NCI-H2196 treated with DMSO at 0.1 percent for 48 hours (cell line): ENCODE data around the gene DPEP3.

Experiments
- DNase-seq: peaks from one replicate; lab custom pipeline; 2025; ENCODE audit not compliant: unreplicated experiment; lab: John Stamatoyannopoulos, UW

DPEP3 gene

DNA sequence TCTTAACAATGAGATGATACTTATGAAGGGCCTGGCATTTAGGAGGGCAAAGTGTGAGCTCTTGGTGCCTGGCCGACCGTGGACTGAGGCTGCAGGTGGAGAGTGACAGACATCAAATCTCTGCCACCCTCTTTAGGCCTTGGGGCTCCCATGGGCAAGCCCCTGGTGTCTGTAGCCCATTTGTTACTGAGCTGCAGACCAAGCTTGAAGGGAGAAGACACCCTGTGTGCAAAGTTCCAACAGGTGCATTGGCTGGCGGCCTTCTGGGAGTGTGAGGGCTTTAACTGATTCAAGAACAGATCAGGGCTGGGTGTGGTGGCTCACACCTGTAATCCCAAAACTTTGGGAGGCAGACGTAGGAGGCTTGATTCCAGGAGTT, 47.8 kb downstream of the DPEP3 start:
- DNase-seq = no peak

DNA sequence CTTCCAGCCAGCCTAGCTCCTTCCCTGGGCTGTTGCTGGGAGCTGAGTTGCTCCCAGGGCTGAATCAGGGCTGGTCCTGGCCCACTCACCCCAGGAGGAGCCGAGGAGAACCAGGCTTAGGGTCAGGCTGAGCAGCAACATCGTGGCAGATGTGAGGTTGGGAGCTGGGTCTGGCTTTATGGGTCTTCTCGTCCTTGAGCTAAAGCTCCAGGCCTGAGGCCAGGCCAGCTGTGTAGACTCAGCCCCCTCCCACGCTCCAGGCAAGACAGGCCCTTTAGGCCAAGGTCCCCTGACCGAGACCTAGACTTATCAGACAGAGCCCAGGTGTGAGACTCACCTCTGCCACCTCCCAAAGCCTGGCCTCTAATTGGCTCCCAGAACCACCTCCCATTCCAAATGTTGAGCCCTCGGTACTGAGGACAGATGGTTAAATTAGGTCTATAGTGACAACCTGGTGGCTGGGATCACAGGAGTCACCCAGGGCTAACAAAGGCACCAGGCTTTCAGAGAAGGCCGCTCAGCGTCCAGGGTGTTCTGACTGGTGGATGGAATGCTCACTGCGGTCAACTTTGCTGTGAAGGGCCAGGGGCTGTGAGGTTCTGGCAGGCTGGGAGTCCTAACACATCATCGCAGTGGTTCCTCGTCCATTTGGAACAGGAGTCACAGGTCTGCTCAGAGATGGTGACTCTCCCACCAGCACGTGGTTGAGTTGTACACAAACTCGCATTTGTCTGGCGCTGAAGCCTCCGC, 48.4 kb downstream of the DPEP3 start, which contains the start of gene CTRL:
CTRL (minus strand) TSS at position 151 of the 750 bp plus-strand sequence; CDS start at position 141, 10 bp downstream.
- DNase-seq = no peak

DNA sequence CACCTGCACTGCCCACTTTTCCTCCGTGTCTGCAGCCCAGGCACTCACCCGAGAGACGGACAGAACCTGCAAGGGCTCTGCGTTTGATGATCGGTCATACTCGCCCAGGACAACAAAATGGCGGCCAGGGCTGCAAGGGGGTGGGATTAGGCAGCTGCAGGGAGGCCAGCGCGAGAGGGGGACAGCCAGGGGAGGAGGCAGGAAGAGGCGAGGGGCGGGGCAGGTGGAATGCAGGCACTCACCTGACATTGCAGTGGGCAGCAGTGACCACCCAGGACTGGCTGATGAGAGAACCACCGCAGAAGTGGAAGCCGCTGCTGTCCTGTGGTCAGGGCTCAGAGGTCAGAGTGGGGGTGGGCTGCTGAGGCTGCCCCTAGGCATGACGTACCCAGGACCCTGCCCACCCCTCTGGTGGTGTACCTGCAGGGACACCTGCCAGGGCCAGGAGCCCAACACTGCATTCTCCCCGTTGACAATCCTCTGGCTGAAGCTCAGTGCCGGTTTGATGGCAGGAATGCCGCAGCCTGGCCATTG, 49.6 kb downstream of the DPEP3 start:
- DNase-seq = no peak

DNA sequence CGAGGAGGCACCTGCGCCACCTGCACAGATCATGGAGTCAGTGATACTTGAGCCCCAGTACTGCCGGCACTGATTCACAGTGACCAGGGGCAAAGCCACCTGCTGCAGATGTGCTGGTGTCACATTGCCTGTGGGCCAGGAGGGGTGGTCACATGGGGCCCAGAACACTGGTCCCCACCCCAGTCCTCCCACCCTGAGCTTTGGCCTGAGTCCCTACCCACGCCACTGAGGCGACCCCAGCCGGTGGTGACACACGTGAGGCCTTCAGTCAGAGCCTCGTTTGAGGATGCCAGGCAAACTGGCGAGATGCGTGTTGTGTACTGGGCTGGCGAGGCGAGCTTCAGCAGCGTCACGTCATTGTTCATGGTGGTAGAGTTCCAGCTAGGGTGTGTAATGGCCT, 50.1 kb downstream of the DPEP3 start:
- DNase-seq = no peak

DNA sequence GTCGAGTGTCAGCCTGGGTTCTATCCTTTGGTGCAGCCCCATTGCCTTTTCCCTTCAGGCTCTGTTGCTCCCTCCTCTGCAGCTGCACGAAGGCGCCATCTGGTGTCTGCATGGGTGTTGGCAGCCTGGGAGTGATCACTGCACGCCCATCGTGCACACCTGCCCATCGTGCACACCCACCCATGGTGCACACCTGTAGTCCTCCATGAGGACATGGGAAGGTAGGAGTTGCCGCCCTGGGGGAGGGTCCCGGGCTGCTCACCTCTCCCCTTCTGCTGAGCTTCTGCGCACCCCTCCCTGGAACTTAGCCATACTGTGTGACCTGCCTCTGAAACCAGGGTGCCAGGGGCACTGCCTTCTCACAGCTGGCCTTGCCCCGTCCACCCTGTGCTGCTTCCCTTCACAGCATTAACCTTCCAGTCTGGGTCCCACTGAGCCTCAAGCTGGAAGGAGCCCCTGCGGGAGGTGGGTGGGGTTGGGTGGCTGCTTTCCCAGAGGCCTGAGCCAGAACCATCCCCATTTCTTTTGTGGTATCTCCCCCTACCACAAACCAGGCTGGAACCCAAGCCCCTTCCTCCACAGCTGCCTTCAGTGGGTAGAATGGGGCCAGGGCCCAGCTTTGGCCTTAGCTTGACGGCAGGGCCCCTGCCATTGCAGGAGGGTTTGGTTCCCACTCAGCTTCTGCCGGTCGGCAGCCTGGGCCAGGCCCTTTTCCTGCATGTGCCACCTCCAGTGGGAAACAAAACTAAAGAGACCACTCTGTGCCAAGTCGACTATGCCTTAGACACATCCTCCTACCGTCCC, 51.5 kb downstream of the DPEP3 start:
- DNase-seq = no peak

DNA sequence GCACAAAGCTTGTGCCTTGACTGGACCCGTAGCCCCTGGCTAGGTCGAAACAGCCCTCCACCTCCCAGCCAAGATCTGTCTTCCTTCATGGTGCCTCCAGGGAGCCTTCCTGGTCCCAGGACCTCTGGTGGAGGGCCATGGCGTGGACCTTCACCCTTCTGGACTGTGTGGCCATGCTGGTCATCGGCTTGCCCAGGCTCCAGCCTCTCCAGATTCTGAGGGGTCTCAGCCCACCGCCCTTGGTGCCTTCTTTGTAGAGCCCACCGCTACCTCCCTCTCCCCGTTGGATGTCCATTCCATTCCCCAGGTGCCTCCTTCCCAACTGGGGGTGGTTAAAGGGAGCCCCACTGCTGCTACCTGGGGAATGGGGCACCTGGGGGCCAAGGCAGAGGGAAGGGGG, 52.2 kb downstream of the DPEP3 start:
- DNase-seq = no peak

DNA sequence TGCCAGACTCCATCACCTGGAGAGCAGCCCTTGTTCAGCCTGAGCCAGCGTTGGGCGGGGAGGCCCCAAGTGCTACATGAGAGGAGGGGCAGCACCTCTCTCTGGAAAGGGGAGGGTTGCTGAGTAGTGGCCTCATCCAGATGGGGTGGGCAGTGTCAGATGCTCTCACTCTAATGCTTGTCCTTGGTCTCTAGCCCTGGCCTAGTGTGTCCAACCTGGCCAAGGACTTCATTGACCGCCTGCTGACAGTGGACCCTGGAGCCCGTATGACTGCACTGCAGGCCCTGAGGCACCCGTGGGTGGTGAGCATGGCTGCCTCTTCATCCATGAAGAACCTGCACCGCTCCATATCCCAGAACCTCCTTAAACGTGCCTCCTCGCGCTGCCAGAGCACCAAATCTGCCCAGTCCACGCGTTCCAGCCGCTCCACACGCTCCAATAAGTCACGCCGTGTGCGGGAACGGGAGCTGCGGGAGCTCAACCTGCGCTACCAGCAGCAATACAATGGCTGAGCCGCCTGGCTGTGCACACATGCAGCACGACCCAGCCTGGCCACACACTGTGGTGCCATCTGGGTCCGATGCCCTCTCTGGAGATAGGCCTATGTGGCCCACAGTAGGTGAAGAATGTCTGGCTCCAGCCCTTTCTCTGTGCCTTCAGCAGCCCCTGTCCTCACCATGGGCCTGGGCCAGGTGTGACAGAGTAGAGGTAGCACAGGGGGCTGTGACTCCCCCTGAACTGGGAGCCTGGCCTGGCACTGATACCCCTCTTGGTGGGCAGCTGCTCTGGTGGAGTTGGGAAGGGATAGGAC, 53.0 kb downstream of the DPEP3 start:
- DNase-seq = no peak

DNA sequence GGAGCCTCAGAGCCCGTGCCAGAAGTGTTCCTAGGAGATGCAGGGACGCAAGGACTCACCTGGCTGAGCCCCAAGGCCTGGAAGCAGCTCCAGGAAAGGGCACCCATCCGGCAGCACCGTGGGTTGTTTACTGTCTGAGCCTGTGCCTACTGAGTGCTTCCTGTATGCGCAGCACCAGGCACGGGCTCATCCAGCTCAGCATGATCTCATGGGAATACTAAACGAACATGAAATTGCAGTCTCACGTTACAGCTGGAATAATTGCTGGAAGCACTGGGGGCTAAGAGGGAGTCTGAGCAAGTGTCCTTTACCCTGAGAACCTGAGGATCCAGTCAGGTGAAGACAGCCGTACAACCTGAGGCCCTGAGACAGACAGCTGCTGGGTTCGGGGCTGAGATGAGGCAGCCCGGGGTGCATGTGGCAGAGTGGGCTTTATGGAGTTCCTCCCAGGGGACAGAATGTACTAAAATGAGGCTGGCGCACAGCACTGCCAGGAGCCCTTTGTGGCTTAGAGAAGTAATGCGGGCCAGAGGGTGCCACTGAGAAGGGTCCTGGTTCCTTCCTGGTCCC, 54.0 kb downstream of the DPEP3 start:
- peak; percentile 55 for DNase-seq
